ENCODE measurements around the gene PMS1. TPM values are rescaled to one million over a fixed set of nuclear protein-coding genes. Genes with fewer than 3 reads are reported as not detected.
A peak's percentile ranks its signal among the peaks of the same experiment; 100 is the strongest.

PMS1 gene
- total and polyA plus RNA-seq, 9 of the 15 experiments (the other 6 are each of a cell fraction or from before 2014, with no cell fraction given), result 14.5 to 29.8 (median 24.7) TPM

GRCh38 chr2:189762229-189762550, 22.1 kb upstream of the PMS1 start:
- 0% methylated on average over 7 of the region's 7 CpGs for WGBS (ENCODE audit: insufficient coverage, low coverage, missing lambda C conversion rate)
- FAIRE-seq (no peak), ATAC-seq (no peak), DNase-seq (ENCODE audit: extremely low read depth in 1 of 4, low spot score in 3 of 4) (no peak)
- intact Hi-C loops (cut with micrococcal nuclease) (loop anchor here (2.0 kb wide), 2 partner anchors 23 to 101 kb away; partner anchors contain the start of genes ASNSD1, ORMDL1 and PMS1), in situ Hi-C loops (cut with MboI) (no loop called here)
- Histone ChIP-seq H3K36me3 (ENCODE audit: control insufficient read depth, insufficient read depth, low read length) (peaks cover 11% of the 10 kb centered on the region; the same call in 1 of the 3 replicates), H3K9me3 (replicated peaks; ENCODE audit: control insufficient read depth, insufficient read depth, low read depth, low read length) (no peaks in the 10 kb centered on the region), H4K20me1 (replicated peaks; ENCODE audit: control insufficient read depth, insufficient read depth, low read length) (no peaks in the 10 kb centered on the region), H3K27ac (ENCODE audit: extremely low read depth, low read depth, low read length) (peak overlapping the region; percentile 89), H2AFZ (ENCODE audit: low read depth, low read length) (peak overlapping the region; percentile 97), H3K4me2 (ENCODE audit: insufficient read depth, low read length) (peak overlapping the region; percentile 97), H3K79me2 (ENCODE audit: control insufficient read depth, insufficient read depth, low read length) (peaks cover 4% of the 10 kb centered on the region; the same call in 2 of the 3 replicates), H3K9ac (ENCODE audit: insufficient read depth in 1 of 2, low read depth in 2 of 2, low read length in 2 of 2) (peak overlapping the region; percentile 85 to 91), H3K9me1 (ENCODE audit: control insufficient read depth, insufficient read depth, low read length) (no peaks in the 10 kb centered on the region), H3K4me3 (peak overlapping the region; percentile 70), H3K27me3 (ENCODE audit: control insufficient read depth in 2 of 2, insufficient read depth in 2 of 2, low read length in 2 of 2) (no peaks in the 10 kb centered on the region), H3K4me1 (replicated peaks in 1 of 2; ENCODE audit: control insufficient read depth in 2 of 2, insufficient read depth in 2 of 2, low read length in 2 of 2) (no peaks in the 10 kb centered on the region; a peak in 1 of 5 replicates)
- CTCF ChIA-PET (ENCODE audit: low intra/inter-chr PET ratio), result interaction anchor here (1.5 kb wide), 1 partner anchor 101 kb away, joined by 7 read pairs; the partner anchor contains the start of gene ASNSD1
- POLR2A ChIA-PET, result interaction anchor here (0.7 to 1.5 kb wide), 9 partner anchors 8 to 229 kb away, joined by 3 to 11 read pairs (median 4); no protein-coding TSS in a partner anchor
- TF ChIP-seq ZNF589 (CRISPR knock-in tag; IDR thresholded peaks at IDR 0.05; ENCODE audit: low read depth) (no peak), CREB3L1 (IDR thresholded peaks at IDR 0.05; ENCODE audit: borderline replicate concordance, low read depth) (0 out of 2 replicates have a peak, but pooled peaks have one; percentile 25), KDM1A (IDR thresholded peaks at IDR 0.05) (peak; percentile 35 to 47; a peak in 3 of 4 replicates), ZFX (CRISPR knock-in tag; IDR thresholded peaks at IDR 0.05) (peak; percentile 58; the same call in 1 of the 2 replicates), ZNF639 (CRISPR knock-in tag; conservative IDR thresholded peaks at IDR 0.05 in 1 of 2, IDR thresholded peaks at IDR 0.05 in 1 of 2) (0 out of 4 replicates have a peak, but pooled peaks of 1 of the 2 experiments have one; percentile 26), RCOR1 (IDR thresholded peaks at IDR 0.05; ENCODE audit: borderline replicate concordance in 1 of 2, low read depth in 2 of 2, low read length in 2 of 2) (peak in 1 of 2 experiments; percentile 53; a peak in 2 of 4 replicates), ZNF263 (CRISPR knock-in tag; IDR thresholded peaks at IDR 0.05; ENCODE audit: borderline replicate concordance) (no peak), FOXM1 (IDR thresholded peaks at IDR 0.05; ENCODE audit: low read depth) (no peak), FOXM1 (CRISPR knock-in tag; IDR thresholded peaks at IDR 0.05; ENCODE audit: low read depth) (no peak)
- TSS peak; percentile 78 for BruUV-seq (replicated peaks)
